OCI-M2 (cell line): ENCODE results near the gene PISD.
"Not testable (repeated sequence)": the region's sequence is repeated elsewhere in the genome, so short reads cannot be mapped to it uniquely, and the experiment has no call there.

Source experiments
- DNase-seq: peaks from one replicate; lab custom pipeline; 2025; ENCODE audit not compliant: unreplicated experiment; lab: John Stamatoyannopoulos, UW

The PISD gene

DNA sequence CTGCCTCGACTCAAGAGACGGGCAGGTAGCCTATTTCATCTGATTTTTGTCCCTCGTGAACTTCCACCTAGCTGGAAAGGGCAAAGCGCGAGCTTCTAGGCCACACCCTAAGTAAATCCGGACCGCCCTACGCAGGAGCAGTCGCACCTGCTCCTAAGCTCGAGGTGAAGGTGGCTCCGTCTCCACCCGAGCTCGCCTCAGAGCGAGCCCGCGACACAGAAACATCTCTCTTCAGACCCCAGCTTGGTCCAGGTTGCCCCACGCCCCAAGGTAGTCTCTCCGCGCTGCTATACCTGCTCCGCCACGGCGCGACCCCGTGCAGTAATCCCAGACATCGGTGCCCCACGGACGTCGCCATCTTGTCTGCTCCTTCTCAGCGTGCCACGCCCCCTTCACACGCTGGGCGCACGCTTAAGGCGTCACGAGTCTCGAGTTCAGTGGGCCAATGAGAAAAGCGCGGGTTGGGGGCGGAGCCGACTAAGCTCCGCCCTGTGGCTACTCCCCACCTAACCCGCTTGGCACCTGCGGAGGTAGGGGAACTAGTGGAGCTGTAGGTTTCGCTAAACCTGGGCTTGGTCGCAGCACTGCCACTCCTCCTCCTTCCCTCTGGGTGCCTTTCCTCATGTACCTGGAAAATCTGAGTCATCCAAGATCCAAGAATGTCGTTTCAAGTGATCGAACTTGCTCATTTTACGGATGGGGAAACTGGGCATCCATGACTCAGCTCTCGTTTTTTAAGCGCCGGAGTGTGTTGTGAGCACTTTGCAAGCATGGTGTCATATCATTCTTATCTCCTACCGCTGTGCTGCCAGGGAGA, at the start of gene PISD:
Gene PISD, minus strand, starts transcription at position 365 of the 817 bp plus-strand sequence. Its CDS starts 7 bp downstream, at position 358.
- peak; percentile 81 for DNase-seq

DNA sequence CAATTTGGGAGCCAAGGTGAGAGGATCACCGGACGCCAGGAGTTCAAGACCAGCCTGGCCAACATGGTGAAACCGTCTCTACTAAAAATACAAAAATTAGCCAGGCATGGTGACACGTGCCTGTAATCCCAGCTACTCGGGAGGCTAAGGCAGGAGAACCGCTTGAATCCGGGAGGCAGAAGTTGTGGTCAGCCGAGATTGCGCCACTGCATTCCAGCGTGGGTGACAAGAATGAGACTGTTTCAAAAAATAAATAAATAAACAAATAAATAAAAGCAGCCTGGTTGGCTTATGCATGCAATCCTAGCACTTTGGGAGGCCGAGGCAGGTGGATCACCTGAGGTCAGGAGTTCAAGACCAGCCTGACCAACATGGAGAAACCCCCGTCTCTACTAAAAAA, 49.2 kb upstream of the PISD start:
- DNase-seq = not testable (repeated sequence)

DNA sequence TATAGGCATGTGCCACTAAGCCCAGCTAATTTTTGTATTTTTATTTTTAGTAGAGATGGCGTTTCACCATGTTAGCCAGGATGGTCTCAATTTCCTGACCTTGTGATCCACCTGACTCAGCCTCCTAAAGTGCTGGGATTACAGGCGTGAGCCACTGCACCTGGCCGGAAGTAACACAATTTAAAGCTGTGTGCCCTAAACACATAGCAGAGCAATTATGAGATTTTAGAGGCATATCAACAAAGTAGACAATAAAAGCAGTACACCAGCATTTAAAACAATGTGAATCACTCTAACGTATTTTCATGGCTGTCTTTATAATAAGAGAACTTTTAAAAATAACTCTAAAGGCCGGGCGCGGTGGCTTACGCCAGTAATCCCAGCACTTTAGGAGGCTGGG, 45.5 kb upstream of the PISD start:
- no peak for DNase-seq

DNA sequence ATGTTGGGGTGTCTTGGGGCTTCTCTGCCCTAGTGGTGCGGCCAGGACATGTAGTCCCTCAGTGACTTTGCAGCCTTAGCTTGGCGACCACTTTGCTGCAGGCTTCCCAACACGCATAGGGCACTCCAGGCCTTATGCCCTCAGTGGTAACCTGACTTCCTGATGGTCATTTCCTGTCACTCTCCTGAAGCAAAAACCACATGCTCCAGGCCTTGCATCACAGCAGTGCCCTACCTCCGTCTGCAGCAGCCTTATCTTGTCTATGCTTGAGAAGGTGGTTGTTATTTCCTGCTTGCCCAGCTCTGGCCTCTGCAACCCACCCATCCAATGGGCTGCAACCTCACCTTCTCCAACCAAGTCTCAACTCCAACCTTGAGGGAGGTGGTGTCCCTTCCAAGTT, 33.4 kb upstream of the PISD start:
- DNase-seq = no peak

DNA sequence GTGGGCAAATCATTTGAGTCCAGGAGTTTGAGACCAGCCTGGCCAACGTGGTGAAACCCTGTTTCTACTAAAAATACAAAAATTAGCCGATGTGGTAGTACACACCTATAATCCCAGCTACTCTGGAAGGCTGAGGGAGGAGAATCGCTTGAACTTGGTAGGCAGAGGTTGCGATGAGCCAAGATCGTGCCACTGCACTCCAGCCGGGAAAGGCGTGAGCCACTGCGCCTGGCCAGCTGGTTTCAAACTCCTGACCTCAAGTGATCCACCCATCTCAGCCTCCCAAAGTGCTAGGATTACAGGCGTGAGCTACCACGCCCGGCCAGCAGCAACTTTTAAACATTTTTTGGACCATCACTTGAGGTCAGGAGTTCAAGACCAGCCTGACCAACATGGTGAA, 32.0 kb upstream of the PISD start:
- not testable (repeated sequence) for DNase-seq

DNA sequence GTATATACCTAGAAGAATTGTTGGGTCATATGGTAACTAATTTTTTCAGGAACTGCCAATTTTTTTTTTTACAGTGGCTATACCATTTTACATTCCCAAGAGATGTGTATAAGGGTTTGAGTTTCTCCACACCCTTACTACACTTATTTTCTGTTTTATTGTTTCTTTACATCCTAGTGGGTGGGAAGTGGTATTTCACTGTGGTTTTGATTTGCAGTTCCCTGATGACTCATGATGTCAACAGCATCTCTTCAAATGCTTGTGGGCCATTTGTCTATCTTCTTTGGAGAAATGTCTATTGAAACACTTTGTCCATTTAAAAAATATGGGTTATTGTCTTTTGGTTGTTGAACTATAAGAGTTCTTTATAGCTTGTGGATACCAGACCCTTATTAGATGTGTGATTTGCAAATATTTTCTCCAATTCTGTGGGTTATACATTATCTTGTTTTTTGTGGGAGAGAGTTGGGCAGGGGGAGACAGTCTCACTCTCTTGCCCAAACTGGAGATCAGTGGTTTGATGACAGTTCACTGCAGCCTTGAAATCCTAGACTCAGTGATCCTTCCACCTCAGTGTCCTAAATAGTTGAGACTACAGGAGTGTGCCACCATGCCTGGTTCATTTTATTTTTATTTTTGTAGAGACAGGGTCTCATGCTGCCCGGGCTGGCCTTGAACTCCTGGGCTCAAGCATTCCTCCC, 30.3 kb upstream of the PISD start:
- no peak for DNase-seq

DNA sequence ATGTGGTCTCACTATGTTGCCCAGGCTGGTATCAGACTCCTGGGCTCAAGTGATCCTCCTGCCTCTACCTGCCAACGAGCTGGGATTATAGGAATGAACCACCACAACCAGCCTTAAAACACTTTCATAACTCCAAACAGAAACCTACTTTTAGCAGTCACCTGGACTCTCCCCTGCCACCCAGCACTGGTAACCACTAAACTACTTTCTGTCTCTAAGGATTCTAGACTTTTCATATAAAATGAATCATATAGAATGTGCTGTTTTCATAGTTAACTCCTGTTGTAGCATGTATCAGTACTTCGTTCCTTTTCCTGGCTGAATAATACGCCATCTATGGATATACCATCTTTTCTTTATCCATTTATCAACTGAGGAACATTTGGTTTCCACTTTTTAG, 29.4 kb upstream of the PISD start:
- DNase-seq = no peak

DNA sequence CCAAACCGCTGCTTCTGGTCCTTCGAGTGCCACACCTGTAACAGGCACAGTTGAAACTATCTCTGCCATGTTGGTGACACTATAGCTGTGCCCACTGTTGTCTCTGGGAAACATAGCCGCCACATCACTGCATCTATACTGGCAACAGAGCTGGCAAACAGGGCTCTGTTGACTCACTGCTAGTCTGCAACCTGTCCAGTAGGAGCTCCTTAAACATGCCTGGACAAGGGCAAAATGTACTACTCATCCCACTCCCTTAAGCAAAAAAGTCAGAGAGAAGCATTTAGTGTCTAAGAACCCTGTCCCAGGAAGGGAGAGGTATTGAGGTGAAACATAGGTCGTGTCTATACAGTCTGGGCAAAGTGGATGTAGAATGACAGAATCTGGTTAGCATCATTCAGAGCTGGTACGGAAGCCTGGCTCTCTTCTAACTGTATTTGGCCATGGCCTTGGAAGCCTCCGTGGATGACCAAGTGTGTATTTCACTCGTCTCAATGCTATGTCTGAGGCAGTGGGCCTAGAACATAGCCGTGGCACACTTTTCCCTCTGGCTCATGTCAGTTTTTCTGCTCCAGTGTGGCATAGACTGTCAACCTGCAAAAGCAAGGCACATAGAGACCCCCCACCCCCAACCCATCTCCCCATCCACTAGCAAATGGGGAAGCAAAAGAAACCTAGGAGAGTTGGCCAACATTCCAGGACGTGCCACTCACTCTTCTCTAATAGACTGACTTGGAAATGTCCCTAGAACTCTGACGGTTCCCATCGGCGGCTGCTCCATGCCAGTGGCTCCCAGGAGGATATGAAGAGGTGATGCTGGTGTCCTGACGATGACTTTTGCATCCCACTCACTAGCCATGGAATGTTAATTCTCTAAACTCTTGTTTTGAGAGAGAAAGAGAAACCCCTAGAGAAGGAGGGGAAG, 21.4 kb upstream of the PISD start:
- DNase-seq = no peak

DNA sequence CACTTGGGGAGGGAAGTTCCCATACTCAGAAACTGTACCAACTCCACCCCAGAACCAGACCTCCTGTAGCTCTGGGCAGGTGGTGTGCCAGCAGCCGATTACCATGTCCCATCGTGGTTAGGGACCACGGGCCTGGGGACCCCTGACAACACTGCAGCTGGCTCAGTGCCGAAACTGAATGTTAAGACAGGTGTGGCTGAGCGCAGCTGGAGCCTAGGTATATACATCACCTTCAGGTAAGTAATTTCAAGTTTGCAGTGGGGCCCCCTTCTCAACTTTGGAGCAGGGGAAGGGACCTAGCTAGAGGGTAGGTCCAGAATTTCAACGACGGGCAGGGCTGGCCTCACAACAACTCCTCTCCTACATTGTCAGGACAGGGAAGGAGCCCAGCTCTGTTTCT, 20.7 kb upstream of the PISD start:
- no peak for DNase-seq

DNA sequence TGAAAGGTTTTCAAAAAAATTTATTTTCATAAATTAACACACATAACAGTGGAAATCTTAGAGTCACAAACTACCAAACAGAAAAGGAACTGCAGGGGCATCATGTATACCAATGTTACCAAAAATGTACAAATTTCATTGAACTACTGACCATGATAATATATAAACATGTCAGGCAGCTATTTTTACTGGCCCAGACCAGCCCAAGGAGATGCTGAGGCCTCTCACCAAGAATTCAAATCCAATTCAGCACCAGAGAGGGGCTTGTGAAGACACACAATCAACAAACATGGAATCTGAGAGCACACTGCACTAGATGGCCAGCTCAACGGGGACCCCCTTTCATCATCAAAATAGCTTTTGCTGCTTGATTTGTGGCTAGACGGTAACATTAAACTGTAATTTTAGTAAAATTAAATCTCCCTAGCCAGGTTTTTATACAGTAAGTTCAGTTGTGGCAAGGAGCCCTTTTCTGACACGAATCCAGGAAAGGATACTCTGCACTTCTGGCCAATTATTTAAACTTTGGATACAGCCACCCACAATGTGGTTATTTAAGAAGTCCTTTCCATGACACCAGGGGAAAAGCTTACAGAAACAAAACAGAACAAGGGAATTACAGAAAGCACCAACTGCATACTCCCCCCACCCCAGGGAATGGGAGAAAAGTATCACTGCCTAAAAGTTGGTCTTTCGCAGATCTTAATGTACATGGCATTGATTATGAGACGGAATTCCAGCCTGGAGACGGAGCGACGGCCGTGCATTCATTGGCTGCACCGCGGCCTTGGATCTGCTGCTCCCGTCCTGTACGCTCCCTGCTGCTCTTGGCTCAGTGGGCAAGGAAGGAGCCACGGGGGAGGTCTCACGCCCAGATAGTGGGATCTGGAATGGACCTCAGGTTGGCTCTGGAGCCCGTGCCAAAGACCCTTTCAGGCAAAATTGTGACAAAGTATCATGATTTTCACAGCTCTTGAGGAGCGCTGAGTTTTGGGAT, 19.6 kb upstream of the PISD start:
- no peak for DNase-seq

DNA sequence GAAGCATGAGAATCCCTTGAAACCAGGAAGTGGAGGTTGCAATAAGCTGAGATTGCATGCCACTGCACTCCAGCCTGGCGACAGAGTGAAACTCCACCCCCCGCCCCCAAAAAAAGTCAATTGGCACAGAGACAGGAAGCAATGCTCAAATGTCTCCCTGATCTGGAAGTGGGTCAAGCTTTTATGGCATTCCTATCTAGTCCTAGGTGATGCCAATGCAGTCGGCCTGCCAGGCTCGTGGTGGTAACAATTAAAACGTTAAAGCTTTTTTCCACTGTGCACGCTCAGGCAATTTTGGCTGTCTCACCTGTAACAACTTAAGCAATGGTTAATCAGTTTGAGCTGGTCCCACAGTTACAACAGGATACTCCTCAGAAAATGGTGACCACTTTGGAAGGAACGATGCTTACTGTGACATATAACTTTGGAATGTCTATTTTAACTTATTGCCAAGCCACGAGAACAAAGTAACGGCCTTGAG, 18.9 kb upstream of the PISD start:
- DNase-seq = no peak

DNA sequence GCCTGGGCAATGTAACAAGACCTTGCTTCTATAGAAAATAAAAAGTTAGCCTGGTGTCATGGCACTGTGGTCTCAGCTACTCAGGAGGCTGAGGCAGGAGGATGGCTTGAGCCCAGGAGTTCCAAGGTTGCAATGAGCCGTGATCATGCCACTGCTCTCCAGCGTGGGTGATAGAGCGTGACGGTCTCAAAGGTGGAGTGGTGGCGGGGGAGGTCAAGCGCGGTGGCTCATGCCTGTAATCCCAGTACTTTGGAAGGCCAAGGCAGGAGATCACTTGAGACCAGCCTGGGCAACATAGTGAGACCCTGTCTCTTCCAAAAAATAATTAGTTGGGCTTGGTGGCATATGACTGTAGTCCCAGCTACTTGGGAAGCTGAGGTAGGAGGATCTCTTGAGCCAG, 16.7 kb upstream of the PISD start:
- DNase-seq = no peak

DNA sequence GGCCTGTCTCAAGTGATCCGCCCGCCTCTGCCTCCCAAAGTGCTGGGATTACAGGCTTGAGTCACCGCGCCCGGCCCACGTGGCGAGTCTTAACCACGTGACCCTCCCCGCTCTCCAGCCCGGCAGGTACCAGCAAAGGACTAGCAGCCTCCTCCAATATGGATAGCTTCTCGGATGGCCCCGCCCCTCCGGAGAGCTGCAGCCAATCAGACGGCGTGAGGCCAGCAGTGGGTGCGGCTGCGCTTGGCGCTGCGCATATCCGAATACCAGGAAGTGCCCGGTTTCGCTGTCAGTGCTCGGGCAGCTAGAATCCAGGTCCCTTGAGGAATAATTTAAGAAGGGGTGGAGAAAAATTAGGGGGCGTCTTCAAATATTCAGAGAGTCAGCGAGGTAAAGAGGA, 14.7 kb upstream of the PISD start:
- DNase-seq = peak; percentile 50

DNA sequence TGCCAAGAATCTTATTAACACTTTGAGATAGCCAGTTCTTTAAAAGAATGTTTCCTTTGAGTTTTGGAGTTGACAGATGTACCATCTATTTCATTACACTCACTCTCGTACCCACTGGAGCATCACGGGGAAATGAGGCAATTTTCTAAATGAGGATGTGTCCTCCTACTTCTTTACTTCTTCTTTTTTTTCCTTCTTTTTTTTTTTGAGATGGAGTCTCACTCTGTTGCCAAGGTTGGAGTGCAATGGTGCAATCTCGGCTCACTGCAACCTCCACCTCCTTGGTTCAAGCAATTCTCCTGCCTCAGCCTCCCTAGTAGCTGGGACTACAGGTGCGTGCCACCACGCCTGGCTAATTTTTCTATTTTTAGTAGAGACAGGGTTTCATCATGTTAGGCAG, 12.2 kb upstream of the PISD start:
- DNase-seq = not testable (repeated sequence)

DNA sequence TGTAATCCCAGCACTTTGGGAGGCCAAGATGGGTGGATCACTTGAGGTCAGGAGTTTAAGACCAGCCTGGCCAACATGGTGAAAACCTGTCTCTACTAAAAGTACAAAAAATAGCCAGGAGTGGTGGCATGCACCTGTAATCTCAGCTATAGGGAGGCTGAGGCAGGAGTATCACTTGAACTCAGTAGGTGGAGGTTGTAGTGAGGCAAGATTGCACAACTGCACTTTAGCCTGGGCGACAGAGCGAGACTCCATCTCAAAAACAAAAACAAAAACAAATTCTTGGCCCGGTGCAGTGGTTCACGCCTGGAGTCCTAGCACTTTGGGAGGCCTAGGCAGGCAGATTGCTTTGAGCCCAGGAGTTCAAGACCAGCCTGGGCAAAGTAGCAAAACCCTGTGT, 6.8 kb upstream of the PISD start:
- DNase-seq = not testable (repeated sequence)

DNA sequence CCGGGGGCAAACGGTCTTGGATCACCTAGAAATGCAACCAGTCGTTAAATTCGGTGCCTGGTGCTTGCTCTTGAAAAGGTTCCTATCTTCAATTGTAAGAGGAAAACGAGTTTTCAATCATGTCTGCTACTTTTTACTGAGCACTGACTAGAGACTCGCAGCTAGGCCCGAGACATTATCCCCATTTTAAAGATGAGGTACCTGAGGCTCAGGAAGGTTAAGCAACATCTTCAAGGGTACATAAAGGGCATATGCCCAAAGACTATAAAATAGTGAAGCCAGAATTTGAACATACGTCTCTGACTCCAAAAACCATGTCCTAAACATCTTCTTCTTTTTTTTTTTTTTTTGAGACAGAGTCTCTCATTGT, 638 bp upstream of the PISD start:
- no peak for DNase-seq

DNA sequence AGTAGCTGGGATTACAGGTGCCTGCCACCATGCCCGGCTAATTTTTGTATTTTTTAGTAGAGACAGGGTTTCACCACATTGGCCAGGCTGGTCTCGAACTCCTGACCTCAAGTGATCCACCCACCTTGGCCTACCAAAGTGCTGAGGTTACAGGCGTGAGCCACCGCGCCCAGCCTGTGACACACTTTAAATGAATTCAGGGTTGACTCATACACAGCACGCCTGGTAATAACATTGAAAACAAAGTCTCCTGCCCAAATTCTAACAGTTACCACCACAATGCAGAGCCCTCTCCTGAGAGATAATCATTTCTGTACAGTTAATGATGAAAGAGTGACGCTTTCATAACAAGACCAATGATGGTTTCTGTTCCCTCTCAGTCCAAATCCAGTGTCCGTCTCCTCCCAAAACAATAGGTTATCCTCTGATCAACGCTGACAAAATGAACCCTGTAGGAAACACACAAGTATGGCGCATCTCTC, 1.1 kb downstream of the PISD start:
- not testable (repeated sequence) for DNase-seq

DNA sequence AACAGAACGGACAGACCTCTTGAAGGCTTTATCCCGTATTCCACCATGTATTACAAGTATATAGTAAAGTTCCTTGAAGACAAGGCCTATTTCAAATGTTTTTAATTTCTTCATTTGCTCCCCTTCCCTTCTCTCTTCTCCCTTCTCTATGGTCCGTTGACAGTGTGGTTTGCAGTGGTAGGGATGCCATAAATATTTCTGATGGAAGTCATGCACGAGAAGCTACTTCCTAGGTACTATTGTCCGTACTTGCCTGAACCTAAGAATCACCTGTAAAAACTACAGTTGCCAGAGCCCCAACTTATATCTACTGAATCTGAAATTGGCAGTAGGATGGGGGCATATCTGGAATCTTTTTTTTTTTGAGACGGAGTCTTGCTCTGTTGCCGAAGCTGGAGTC, 2.8 kb downstream of the PISD start:
- DNase-seq = no peak

DNA sequence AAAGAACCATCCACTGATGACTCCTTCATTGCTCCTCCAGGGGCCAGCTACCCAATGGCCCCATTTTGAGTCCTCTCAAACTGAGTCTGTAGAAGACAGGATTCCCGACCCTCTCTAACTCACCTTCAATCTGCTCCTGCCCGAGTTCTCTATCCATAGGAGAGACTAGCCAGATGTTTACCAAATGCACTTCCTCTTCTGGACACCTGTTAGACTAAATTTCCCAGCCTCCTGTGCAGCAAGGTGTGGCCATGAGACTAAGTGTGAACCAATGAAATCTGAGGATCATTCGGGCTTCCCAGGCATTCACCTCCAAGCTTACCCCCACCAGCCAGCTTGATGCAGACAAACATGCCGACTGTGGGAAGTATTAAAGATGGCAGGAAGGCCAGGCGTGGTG, 7.6 kb downstream of the PISD start:
- no peak for DNase-seq

DNA sequence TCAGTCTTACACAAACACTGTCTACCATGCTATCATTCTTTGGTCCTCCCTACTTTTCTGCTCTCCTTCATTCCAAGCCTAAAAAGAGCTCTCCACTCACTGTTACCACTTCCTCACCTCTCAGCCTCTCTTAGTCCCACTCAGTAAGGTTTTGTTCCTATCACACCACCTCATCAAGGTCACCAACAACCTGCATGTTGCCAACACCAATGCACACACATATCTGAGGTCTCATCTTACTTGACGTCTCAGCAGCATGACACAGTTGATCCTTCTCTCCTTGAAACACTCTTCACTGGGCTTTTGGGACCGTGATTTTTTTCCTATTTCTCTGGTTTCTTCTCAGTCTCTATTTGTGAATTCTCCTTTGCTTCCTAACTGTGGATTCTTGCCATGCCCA, 8.1 kb downstream of the PISD start:
- no peak for DNase-seq
